ENCODE data around the gene EFCAB5. TPM values are rescaled to one million over a fixed set of nuclear protein-coding genes. Genes with fewer than 3 reads are reported as not detected.
A peak's percentile ranks its signal among the peaks of the same experiment; 100 is the strongest.
"Not testable (repeated sequence)": the region's sequence is repeated elsewhere in the genome, so short reads cannot be mapped to it uniquely, and the experiment has no call there.

EFCAB5 gene
- polyA plus RNA-seq (ENCODE audit: insufficient read length in 3 of 3), result 1 to 10 TPM; 2.0 to 2.9 (median 2.6) TPM
- long read RNA-seq, donor 1, partial matches to known transcripts, result 0 of 2 reads
- long read RNA-seq, donor 1, other reads (novel, unspliced or antisense), result 0 of 2 reads
- long read RNA-seq, donor 2, result 0 reads
- long read RNA-seq, donor 3, result 0 reads
- long read RNA-seq, donor 4, partial matches to known transcripts, result 0 of 1 reads
- long read RNA-seq, donor 4, other reads (novel, unspliced or antisense), result 0 of 1 reads
- long read RNA-seq, donor 5, result 0 reads
- long read RNA-seq, donor 6, result 0 reads
- long read RNA-seq, donor 7, result 0 reads
- long read RNA-seq, donor 8, result 0 reads
- long read RNA-seq, donor 9, result 0 reads
- long read RNA-seq, donor 10, result 0 reads
- long read RNA-seq, donor 11, result 0 reads
- long read RNA-seq, donor 12, result 0 reads
- long read RNA-seq, donor 13, result 0 reads
- long read RNA-seq, donor 14, result 0 reads
- long read RNA-seq, donor 15, result 0 reads
- long read RNA-seq, donor 16, result 0 reads

- DNase-seq, result no peak
These were observed at the start of gene EFCAB5 for GRCh38 chr17:29941334-29941733. Gene EFCAB5, plus strand, starts transcription at chr17:29941634. Its CDS starts 163 bp downstream, at chr17:29941797.

GRCh38 chr17:29892201-29892600, 49.2 kb upstream of the EFCAB5 start:
- DNase-seq, result no peak

GRCh38 chr17:29897136-29897535, 44.3 kb upstream of the EFCAB5 start:
- not testable (repeated sequence) for DNase-seq

DNA sequence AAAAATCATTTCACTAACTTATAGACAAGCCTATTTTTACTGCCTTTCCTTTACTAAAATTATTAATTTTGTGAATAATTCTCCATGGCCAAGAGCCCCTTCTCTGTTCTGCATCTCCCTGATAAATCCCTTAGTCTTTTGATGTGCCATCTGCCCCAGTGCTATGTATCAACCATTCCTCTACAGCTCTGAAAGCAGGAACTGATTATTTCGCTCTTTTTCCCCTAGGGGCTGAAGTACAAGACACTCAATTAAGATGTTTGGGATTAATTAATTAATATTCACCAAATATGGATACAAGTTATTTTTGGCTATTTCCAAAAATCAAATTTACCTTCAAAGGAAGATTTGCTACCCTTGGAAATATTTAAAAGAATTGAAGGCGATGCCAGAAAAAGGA, 38.0 kb upstream of the EFCAB5 start:
- DNase-seq, result no peak

DNA sequence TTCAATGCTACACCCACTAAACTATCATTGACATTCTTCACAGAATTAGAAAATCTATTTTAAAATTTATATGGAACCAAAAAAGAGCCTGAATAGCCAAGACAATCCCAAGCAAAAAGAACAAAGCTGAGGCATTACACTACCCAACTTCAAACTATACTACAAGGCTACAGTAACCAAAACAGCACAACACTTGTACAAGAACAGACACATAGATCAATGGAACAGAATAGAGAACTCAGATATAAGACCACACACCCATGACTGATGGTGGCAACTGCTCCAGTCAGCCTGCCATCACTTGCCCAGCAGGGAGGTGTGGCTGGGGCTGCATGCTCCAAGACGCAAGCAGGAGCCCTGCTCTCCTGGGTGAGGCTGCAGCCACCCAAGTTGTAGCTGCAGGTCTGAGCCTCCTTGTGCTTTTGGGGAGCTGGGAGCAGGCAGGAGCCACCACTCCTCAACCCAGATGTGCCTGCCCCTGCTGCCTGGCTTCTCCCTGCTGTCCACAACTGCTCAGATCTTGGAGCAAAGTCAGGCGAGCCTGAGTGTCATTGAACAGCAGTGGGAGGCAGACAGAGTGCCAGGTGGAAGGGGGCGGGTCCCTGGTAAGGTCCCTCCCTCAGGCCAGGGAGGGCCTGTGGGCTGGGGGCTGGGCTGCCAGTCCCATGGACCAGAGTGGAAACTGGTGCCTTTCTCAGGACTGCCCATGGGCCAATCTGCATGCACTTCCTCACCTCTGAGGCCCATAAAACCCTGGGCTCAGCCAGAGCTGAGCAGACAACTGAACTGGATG, 36.2 kb upstream of the EFCAB5 start:
- DNase-seq, result no peak

GRCh38 chr17:29905879-29906167, 35.6 kb upstream of the EFCAB5 start:
- DNase-seq, result no peak

DNA sequence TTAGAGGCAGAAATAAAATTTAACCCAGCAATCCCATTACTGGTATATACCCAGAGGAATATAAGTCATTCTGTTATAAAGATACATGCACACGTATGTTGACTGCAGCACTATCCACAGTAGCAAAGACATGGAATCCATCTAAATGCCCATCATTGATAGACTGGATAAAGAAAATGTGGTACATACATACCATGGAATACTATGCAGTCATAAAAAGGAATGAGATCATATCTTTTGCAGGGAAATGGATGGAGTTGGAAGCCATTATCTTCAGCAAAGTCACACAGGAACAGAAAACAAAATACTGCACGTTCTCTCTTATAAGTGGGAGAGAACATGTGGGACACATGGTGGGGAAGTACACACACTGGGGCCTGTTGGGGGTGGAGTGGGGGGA, 34.5 kb upstream of the EFCAB5 start:
- no peak for DNase-seq

- DNase-seq, result no peak
These were observed 32.0 kb upstream of the EFCAB5 start for GRCh38 chr17:29909236-29910003.

- no peak for DNase-seq
These were observed 29.7 kb upstream of the EFCAB5 start for GRCh38 chr17:29911641-29912177.

GRCh38 chr17:29914819-29915537, 26.5 kb upstream of the EFCAB5 start:
- DNase-seq, result no peak

DNA sequence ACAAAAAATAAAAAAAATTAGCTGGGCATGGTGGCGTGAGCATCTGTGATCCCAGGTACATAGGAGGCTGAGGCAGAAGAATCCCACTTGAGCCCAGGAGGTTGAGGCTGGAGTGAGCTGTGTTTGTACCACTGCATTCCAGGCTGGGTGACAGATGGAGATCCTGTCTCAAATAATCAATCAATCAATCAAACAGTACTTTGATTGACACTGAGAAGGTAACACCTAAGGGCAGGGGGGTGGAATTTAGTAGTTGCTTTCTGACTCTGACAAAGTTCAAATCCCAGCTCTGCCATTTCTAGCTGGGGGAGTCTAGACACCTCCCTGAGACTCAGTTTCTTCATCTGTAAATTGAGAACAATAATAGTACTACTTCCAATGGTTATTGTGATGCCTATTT, 23.4 kb upstream of the EFCAB5 start:
- DNase-seq, result no peak

DNA sequence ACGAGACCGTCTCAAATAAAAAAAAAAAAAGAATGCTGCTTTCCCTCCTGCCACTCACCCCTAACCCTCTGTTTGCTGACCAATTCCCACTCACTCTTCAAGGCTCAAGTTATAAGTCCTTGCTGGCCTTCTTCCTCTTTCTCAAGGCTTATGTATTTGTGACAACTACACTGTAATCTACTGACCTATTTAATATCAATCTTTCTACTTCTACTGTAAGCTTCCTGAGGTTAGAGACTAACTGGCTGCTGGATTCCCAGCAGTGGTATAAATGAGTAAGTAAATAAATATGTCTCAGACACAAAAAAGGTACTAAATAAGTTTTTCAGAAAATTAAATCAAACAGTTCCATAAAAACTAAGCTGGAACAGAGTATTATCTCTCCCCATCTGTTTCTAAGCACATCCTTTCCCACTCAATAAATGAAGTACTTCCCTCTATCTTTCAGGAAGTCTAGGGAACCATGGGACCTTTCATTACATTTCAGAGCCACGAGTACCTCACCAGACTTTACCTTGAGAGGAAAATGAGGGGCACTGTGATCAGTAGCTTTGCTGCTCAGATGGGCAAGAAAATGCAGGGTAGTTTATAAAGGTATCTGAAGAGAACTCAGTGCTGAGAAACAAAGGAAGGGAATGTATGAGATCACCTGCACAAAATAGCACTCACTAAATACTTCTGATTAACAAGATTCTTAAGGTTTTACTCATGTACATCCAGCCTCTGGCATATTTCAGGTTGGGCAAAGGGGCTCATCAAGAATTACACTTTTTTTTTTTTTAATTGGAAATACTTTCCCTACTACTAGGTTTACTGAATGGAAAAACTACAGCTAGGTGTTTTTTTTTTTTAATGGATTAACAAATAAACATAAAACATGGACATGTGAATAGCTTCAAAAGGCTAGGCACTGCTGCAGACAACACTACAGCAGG, 22.2 kb upstream of the EFCAB5 start:
- DNase-seq, result no peak

GRCh38 chr17:29924786-29925185, 16.6 kb upstream of the EFCAB5 start:
- no peak for DNase-seq

DNA sequence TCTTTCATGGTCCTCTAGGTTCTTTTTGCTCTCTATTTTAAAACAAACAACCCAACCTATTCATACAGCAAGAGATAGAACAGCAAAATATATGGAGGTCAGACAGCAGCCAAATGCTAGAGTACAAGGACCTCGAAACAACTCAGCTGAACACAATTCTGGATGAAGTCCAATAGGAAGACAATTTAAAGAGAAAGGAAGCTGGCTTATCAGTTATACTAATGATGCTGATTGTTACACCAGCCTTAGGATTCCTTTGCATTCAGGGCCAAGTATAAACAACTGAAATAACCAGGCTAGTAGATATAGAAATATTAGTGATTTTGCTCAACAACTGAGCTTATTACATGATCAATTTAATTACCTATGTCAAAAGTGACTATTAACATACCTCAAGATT, 13.9 kb upstream of the EFCAB5 start:
- DNase-seq, result no peak

- peak; percentile 47 for DNase-seq
These were observed 12.4 kb upstream of the EFCAB5 start for GRCh38 chr17:29929006-29929532.

DNA sequence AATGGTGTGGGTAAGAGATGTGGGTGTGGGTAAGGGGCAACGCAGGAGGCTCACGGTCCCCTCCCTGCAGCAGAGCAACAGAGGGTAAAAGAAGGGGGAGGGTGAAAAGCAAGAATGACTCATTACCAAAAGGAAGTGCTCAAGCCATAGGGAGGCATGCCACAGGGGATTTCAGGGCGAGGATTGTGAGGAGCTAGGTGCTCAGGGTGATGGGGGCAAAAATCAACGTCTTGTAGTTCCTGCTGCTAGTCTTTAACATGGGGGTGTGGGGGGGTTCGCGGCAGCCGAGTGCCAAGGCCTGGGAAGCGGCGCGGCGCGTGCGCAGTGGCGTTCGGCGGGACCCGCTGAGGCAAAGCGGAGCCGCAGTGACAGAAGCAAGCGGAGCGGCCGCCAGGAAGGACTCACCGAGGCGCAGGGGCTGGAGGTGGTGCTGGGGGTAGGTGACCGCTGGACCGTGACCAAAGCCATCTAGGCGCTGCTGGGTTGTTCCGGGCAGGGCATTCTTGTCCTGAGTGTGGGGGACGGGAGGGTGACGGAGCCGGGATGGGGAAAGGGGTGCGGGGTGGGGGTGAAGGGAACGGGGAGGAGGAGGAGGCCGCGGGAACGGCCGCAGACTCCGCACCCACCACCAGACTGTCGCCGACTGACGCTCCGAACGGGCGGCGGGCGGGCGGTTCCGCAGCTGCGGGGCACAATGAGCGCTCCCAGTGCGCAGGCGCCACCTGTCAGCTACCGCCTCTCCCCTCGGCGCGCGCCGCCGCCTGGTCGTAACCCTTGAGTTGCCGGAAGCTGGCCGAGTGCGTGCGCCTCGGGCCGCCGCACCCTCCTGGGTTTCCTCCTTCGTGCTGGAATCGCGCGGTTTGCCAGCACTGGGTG, 11.7 kb upstream of the EFCAB5 start, which contains the start of gene SSH2:
TSS of gene SSH2 (minus strand) at position 696 of the 876 bp plus-strand sequence. CDS start at position 468, 228 bp downstream.
- peak; percentile 86 for DNase-seq

DNA sequence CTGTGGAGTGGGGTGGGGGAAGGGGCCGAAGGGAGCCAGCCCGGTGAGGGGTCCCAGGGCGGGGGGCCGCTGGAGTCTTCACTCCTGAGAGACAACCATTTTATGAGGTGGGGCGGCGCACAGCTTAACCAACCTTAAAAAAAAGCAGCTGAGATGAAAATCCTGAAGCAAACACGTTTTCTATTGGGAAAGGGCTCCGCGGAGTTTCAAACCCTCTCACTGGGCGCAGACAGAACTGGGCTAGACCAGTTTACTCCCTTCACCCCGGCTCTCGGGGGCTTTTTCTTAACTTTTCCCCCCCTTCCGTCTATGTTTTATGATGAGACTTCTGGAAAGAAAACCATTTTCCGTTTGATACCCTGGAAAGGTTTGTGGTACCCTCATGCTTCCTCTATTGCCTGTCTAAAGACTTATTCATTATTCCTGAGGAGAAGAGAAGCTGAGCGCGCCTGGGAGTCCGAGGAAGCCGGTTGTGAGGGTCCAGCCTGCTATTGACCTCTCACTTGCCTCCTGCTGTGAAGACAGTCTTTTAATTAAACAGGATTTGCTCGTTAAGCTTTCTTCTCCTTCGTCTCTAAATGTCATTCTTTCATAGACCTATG, 10.9 kb upstream of the EFCAB5 start:
- DNase-seq, result no peak

DNA sequence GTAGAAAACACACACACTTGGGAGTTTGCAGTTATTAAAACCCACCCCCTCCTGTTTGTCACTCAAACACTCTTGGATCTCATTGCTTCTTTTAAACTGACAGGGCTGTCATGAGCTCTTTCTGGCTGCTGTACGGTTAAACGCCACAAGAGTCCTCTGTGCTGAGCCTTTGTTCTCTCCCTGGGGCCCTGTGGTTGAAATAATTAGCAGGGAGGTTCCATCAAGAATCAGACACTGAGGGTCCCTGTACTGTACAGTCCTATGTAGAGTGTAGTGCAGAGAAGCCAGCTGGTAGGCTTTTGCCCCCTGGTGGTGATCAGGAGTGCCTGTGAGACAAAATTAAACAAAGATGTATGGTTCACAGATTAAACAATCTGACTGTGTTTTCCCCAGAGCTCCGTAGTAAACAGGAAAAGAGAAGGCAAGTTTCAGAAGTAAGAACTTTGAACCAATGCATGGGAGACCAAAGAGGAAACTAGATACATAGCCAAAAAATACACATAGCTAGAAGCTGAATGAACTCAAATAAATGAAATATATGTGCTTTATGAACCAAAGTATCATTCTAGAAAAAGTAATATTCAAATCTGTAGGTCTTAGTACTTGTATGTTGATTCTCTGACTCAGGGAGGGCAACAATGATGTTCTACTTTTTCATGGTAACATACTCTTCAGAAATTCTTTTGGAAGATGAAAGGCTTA, 10.1 kb upstream of the EFCAB5 start:
- DNase-seq, result peak; percentile 85
